ENCODE results near the gene ABCB6. TPM values are rescaled to one million over a fixed set of nuclear protein-coding genes. Genes with fewer than 3 reads are reported as not detected.

Gene ABCB6
- total RNA-seq, 1 donor from 2014 or later, result 23.8 TPM

GRCh38 chr2:219175928-219176817, 42.6 kb downstream of the ABCB6 start:
- Histone ChIP-seq H3K4me3 (peak overlapping the region; percentile 71 to 93), H3K27me3 (no peaks in the 10 kb centered on the region), H3K27ac (peak overlapping the region; percentile 99), H3K4me1 (peaks cover 33% of the 10 kb centered on the region), H3K36me3 (peaks cover 0 to 47% of the 10 kb centered on the region in 2 donors), H3K9me3 (no peaks in the 10 kb centered on the region)
- no peak for TF ChIP-seq POLR2A (IDR thresholded peaks at IDR 0.05)
- no peak for TF ChIP-seq POLR2AphosphoS5 (IDR thresholded peaks at IDR 0.05; ENCODE audit: insufficient read depth in 1 of 2, low read depth in 1 of 2)
- TF ChIP-seq, protein P1, sequence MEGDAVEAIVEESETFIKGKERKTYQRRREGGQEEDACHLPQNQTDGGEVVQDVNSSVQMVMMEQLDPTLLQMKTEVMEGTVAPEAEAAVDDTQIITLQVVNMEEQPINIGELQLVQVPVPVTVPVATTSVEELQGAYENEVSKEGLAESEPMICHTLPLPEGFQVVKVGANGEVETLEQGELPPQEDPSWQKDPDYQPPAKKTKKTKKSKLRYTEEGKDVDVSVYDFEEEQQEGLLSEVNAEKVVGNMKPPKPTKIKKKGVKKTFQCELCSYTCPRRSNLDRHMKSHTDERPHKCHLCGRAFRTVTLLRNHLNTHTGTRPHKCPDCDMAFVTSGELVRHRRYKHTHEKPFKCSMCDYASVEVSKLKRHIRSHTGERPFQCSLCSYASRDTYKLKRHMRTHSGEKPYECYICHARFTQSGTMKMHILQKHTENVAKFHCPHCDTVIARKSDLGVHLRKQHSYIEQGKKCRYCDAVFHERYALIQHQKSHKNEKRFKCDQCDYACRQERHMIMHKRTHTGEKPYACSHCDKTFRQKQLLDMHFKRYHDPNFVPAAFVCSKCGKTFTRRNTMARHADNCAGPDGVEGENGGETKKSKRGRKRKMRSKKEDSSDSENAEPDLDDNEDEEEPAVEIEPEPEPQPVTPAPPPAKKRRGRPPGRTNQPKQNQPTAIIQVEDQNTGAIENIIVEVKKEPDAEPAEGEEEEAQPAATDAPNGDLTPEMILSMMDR (IDR thresholded peaks at IDR 0.05), result no peak
- intact Hi-C loops (cut with DNase I), result loop anchor here (2.0 kb wide), 1 partner anchor 43 kb away; the partner anchor contains the start of gene ABCB6
- peak in 1 of 2 donors; percentile 88 for DNase-seq (ENCODE audit: extremely low spot score in 2 of 2)

GRCh38 chr2:219175486-219175885, 43.3 kb downstream of the ABCB6 start:
- Histone ChIP-seq H3K4me3 (peak overlapping the region; percentile 71 to 93), H3K27me3 (no peaks in the 10 kb centered on the region), H3K36me3 (peaks cover 0 to 41% of the 10 kb centered on the region in 2 donors), H3K27ac (peak overlapping the region; percentile 99), H3K4me1 (peaks cover 33% of the 10 kb centered on the region), H3K9me3 (no peaks in the 10 kb centered on the region)
- TF ChIP-seq, protein P1 (IDR thresholded peaks at IDR 0.05), result no peak
- TF ChIP-seq POLR2A (IDR thresholded peaks at IDR 0.05) (no peak), POLR2AphosphoS5 (IDR thresholded peaks at IDR 0.05; ENCODE audit: insufficient read depth in 1 of 2, low read depth in 1 of 2) (no peak)
- peak in 1 of 2 donors; percentile 71 for DNase-seq (ENCODE audit: extremely low spot score in 2 of 2)
- intact Hi-C loops (cut with DNase I), result no loop called here

GRCh38 chr2:219174801-219175200, 44.0 kb downstream of the ABCB6 start:
- no peak overlapping the region for H3K4me3 ChIP-seq
- H3K4me1 ChIP-seq, result peaks cover 30% of the 10 kb centered on the region
- H3K27me3 ChIP-seq, result no peaks in the 10 kb centered on the region
- intact Hi-C loops (cut with DNase I), result no loop called here
- TF ChIP-seq, protein P1 (IDR thresholded peaks at IDR 0.05), result no peak
- TF ChIP-seq POLR2A (IDR thresholded peaks at IDR 0.05) (no peak), POLR2AphosphoS5 (IDR thresholded peaks at IDR 0.05; ENCODE audit: insufficient read depth in 1 of 2, low read depth in 1 of 2) (no peak)
- H3K27ac ChIP-seq, result peak overlapping the region; percentile 22
- no peaks in the 10 kb centered on the region for H3K9me3 ChIP-seq
- peak in 1 of 2 donors; percentile 78 for DNase-seq (ENCODE audit: extremely low spot score in 2 of 2)
- H3K36me3 ChIP-seq, result peaks cover 0 to 34% of the 10 kb centered on the region in 2 donors

DNA sequence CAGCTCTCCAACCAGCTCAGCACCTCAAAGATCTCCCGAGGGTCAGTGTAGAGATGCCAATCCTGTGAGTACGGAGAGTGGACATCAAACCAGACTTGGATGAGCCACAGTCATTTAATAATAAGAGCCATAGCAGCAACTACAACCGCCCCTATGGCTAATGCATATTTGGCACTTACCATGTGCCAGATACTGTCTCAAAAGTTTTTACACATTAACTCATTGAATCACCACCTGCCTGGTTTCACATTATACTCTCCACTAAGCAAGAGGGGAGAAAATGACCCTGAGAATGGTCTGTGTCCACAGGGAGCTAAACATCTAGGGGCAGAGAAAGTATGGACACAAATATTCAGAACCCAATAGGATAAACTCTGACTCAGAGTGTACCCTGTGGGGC, 44.6 kb downstream of the ABCB6 start:
- H3K9me3 ChIP-seq, result no peaks in the 10 kb centered on the region
- H3K27me3 ChIP-seq, result no peaks in the 10 kb centered on the region
- H3K27ac ChIP-seq, result no peak overlapping the region
- H3K4me3 ChIP-seq, result no peak overlapping the region
- intact Hi-C loops (cut with DNase I), result no loop called here
- H3K36me3 ChIP-seq, result peaks cover 0 to 30% of the 10 kb centered on the region in 2 donors
- TF ChIP-seq POLR2AphosphoS5 (IDR thresholded peaks at IDR 0.05; ENCODE audit: insufficient read depth in 1 of 2, low read depth in 1 of 2) (no peak), POLR2A (IDR thresholded peaks at IDR 0.05) (no peak)
- TF ChIP-seq, protein P1 (IDR thresholded peaks at IDR 0.05), result no peak
- peak in 1 of 2 donors; percentile 44 for DNase-seq (ENCODE audit: extremely low spot score in 2 of 2)
- peaks cover 23% of the 10 kb centered on the region for H3K4me1 ChIP-seq

- Histone ChIP-seq H3K4me3 (no peak overlapping the region), H3K9me3 (no peaks in the 10 kb centered on the region), H3K27me3 (no peaks in the 10 kb centered on the region), H3K4me1 (peaks cover 16% of the 10 kb centered on the region), H3K36me3 (peaks cover 0 to 30% of the 10 kb centered on the region in 2 donors), H3K27ac (no peak overlapping the region)
- TF ChIP-seq, protein P1 (IDR thresholded peaks at IDR 0.05), result no peak
- TF ChIP-seq POLR2A (IDR thresholded peaks at IDR 0.05) (no peak), POLR2AphosphoS5 (IDR thresholded peaks at IDR 0.05; ENCODE audit: insufficient read depth in 1 of 2, low read depth in 1 of 2) (no peak)
- intact Hi-C loops (cut with DNase I), result no loop called here
- peak in 1 of 2 donors; percentile 81 for DNase-seq (ENCODE audit: extremely low spot score in 2 of 2)
Measured at GRCh38 chr2:219173176-219173575, 45.6 kb downstream of the ABCB6 start.

All from vagina (tissue), 2 donors.